Renal cortex interstitium (tissue), 11 donors: Measurements from ENCODE around the gene ROR2. TPM values are rescaled to one million over a fixed set of nuclear protein-coding genes. Genes with fewer than 3 reads are reported as not detected.

Experiments
- DNase-seq, 11 donors: peaks; one replicate each; pipeline ENCODE4 v3.0.0-alpha.2; 2013; ENCODE audit warnings: low read depth in 9 of 11, low spot score in 4 of 11; ENCODE audit errors: extremely low read depth in 1 of 11
- polyA plus RNA-seq, 3 donors: library from polyadenylated mRNA; unstranded; fragments of 120-200 nt; gene quantifications; one replicate each; pipeline ENCODE4 v1.2.1, GENCODE V29; 2013; ENCODE audit not compliant: insufficient read length in 3 of 3

Gene ROR2
- polyA plus RNA-seq, 3 donors = 17.4 to 20.5 (median 20.0) TPM

DNA sequence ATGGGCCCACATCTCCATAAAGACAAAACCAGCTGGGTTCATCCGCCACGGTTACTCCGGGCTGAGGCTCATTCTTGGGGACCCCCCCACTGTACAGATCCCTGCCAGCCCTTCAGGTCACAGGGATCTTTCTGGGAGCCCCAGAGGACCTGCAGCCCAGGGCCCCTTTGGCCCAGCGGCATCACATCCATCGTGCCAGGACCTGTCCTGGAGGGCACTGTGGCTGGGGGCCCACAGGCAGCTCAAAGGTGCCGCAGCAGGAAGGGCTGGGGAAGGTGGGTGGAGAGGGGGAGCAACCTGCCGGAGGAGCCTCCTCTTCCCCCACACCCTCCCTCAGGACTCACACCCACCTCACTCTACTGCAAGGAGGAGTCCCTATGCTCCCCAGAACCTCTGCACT lies 252.8 kb downstream of the ROR2 start:
- DNase-seq = no peak

GRCh38 chr9:91694081-91694870 lies 255.8 kb downstream of the ROR2 start:
- DNase-seq = no peak

DNA sequence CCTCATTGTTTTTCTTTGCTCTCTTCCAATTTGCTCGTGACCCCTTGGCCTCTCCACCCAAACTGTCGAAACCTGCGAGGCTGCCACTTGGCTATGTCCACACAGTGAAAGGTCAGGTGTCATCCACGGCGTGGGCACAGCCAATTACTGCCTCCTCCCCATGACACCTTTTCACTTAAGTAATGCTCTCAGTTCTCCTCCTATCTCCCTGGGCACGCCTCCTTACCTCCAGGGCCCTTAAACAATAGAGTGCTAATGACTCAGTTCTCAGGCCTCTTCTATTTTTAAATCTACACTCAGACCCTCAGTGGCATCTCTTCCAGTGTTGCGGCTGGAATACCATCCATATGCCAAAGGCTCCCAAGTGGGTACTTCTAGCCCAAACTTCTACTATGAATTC lies 256.8 kb downstream of the ROR2 start:
- no peak for DNase-seq

DNA sequence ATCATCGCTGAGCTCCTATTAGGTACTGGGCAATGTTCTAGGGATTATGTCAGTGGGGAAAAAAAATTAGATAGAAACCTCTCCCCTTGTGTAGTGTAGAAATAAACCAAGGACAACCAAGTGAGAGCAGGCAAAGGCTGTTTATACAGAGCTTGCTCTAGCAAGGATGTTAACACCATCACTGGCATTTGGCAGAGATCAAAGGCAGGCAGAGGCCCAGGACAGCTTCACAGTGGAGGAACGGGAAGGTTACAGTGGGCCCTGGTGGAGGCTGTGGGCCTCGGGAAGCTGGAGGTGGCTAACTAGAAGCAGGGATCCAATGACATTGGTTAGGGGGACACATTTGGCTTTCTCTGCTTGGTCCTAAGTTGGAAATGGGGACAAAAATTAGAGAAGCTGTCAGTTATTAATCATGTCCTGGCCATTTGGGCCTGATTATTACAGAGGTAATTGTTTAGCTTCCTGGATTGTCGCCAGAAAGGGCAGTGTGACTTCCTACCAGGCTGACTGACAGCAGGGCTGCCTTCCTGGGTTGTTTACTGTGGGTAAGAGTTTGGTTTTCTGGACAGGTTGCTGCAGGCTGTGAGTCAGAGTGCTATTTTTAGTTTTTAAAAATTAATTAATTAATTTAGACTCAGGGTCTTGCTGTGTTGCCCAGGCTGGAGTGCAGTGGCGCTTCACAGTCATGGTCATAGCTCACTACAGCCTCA lies 259.3 kb downstream of the ROR2 start:
- DNase-seq = no peak

DNA sequence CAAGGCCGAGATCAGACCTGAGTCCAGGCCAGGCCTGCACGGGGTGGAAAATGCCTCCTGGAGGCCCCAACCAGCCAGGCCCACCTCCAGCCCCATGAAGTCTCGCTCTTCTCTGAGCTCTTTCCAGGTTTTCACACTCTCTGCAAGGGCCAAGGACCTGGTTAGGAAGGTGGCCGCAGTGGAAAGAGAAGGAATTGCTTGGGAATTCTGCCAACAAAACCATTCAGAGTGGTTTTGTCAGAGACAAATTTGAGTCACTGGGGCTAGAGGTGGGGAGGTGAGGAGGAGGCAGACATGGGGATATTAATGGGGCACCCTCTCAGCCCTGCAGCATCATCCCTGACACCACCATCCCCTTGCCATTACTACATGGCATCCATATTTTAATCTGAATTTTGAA lies 261.0 kb downstream of the ROR2 start:
- no peak for DNase-seq

DNA sequence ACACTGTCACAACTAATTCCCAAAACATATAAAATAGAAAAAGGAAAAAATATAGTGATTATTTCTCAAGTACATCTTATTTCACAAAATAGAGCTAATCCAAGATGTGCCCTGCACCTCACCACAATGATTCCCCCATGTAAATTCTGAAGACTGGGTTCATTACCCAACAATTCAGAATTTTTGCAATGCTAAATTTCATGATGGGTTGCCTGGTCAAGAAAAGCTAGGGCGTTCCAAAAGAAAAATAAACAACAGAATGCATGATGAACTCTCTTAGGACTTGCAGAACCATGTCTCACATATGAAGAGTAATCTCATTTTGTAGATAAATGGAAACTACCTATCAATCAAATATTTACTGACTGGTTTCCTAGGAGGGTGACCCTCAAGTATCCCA lies 266.8 kb downstream of the ROR2 start:
- DNase-seq = no peak

DNA sequence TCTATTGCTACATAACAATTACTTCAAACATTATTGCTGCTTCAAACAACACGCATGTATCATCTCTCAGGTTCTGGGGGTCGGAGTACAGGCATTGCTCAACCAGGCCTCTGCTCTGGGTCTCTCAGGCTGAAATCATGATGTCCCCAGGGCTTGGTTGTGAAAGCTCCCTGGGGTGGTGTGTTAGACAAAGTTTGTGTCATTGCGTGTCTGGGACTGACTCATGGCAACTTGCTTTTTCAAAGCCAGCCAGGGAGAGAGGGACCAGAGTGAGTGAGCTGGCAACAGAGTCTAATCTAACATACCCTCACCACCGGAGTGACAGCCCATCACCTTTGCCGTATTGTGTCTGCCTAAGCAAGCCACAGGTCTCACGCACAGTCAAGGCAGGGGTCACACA lies 267.2 kb downstream of the ROR2 start:
- no peak for DNase-seq

GRCh38 chr9:91681461-91682305 lies 268.3 kb downstream of the ROR2 start:
- peak in 10 of 11 donors; percentile 17 to 68 (median 56) for DNase-seq

GRCh38 chr9:91680998-91681397 lies 269.0 kb downstream of the ROR2 start:
- DNase-seq = no peak

GRCh38 chr9:91680106-91680505 lies 269.9 kb downstream of the ROR2 start:
- no peak for DNase-seq

DNA sequence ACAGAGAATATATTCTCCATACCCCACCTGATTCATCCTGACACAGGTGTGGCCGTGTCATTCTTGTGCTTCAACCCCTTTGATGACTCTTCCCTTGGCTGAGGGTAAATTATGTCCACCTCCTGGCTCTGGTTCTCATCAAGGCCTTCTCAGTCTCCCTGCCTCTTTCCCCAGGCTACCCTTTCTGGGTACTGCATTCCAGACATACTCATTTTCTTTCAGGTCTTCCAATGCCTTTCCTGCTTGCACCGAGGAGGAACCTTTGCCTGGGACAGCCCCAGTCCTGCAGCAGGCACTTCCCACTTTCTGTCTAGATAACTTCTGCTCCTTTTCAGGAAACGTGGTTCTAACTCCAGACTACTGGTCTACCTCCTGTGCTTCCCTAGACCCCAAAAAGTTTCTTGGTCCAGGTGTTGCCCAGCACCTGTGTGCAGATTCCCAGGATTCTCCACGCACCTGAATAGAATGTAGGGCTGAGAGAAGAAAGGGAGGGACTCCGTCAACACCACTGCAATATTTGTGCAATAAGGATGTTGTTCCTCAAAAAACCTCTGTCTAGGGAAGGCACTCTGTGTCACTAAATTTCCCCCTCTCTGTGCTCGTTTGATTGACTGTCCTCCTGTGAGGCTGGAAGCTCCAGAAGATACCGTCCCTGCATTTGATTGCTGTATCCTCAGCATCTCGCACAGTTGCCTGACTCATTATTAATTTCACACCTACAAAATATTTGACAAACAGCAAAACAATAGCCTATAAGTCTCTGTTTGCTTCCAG lies 271.0 kb downstream of the ROR2 start:
- no peak for DNase-seq

DNA sequence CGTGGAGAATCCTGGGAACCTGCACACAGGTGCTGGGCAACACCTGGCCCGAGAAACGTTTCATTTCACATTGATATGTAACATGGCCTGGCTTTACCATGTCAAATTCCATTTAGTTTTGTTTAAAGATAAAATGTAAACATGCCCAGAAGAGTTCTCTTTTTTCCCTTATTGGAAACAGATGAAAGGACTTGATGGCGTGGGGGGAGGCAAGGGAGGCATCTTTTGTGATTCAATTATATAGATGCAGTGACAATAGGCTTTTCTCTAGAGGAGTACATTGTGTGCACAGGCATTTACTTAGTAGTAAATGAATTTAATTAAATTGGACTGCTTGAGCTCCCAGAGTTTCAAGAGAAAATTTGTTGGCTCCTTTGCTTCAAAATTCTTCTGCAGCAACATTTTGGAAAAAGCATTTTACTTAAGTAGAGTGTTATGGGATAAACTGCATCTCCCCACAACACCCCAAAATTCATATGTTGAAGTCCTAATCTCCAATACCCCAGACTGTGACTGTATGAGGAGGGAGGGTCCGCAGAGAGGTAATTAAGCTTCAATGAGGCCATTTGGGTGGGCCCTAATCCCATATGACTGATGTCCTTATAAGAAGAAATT lies 272.1 kb downstream of the ROR2 start:
- no peak for DNase-seq

GRCh38 chr9:91677331-91677730 lies 272.7 kb downstream of the ROR2 start:
- DNase-seq = no peak

DNA sequence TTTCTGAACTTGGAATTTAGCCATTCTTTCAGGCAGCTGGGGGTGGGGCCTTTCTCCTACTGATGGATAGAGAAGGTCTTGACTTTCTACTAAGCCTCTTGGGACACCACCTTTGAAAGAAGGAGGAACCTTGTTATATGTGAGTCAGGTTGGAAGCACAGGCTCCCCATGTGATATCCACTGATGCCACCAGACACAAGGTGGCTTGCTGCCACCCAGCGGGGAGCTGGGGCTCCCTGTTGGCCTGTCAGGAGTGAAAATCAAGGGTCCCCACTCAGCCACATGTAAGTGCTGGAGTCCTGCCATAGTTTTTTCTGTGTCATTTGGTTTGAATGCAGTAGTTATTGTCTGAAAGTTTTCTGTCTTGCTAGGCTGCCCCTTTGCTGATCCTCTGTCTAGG lies 274.0 kb downstream of the ROR2 start:
- no peak for DNase-seq

DNA sequence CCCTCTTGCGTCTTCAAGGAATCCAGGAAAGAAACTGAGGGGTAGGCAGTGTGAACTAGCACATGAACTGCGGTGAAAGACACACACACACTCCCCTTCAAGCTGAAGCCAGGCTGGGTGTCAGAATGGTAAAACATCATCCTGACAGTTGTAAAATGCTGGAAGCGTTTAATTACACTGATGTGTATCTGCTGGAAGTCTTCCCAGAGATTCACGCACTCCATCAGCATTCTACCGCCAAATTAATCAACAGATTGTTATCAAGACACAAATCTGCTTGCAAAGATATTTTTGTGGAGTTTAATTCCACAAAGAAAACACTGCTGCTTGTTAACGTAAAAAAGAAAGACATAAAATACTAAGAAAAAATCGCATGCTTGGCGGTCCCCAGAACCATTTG lies 285.4 kb downstream of the ROR2 start:
- no peak for DNase-seq

DNA sequence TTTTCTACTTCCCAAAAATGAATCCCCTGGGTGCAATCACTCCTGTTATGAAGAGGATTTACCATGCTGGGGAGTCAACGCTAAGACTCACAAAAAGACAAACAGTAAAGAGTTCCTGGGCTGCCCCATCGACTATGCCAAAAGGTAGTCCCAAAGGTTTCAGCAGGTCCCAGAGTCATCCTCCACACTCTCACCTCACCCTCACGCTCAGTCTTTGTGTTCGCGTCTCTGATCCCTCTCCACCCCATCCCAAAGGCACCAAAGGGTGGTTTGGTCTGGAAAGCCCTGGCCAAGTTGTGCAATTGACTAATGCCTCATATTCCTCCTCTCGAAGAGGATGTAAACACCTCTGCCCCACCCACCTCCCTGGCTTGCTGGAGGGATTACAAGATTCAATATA lies 286.2 kb downstream of the ROR2 start:
- DNase-seq = no peak

DNA sequence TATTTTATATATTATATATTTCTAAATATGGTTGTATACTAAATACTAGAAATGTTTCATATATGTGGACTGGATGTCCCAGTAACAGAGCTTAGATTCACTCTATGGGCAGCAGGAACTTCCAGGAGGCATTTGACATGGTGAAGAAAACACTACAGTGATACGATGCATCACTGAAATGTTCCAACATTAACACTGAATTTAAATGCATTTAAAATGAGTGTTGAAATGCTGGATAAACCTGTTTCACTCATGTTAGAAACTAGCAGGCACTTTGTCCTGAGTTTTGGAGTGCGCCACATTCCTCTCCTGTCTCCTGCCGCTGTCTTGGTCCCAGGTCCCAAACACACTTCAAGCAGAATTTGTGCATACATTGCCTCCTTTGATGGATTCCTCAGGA lies 288.6 kb downstream of the ROR2 start:
- no peak for DNase-seq

DNA sequence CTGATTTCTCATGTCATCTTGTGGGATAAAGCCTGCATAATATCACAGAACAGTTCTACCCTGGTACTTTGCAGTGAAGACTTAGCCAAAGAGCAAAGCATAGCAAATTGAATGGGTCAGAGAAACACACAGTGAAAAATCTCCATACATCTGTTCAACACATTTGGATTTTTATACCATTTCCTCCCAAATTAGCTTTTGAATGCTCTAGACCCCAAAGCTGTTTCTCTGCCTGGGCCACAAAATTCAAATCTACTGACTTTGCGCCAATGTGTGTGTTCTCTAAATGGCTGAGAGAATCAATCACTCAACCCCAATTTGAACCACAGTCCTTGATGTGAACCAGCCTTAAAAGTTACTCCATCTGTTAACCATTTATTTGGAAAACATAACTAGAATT lies 289.5 kb downstream of the ROR2 start:
- DNase-seq = no peak
